ENCODE measurements around the gene PTS. TPM values are rescaled to one million over a fixed set of nuclear protein-coding genes. Genes with fewer than 3 reads are reported as not detected.
A peak's percentile ranks its signal among the peaks of the same experiment; 100 is the strongest.

PTS gene
- total RNA-seq, 2 donors from 2014 or later, result 45.3 to 53.2 TPM

DNA sequence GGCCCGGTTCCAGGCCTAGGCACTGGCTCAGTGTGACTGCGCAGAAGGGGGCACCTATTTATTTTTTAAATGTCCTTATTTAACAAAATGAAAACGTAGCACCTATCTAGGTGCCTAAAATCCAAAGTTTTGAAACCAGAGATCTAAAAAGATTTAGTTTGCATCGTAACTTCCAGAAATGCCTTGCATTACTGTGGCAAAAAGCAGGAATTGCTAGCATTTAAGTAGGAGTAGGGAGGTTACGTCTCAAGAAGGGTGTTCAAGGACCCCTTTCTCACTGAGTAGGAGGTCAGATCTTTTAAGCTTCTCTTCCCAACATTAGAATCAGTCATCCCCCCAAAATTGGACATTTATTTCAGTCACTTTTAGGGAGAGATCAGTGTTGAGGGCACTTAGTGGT lies 42.2 kb downstream of the PTS start:
- Histone ChIP-seq H3K27me3 (ENCODE audit: control insufficient read depth, insufficient read depth, low read length, poor library complexity, severe bottlenecking) (no peaks in the 10 kb centered on the region), H3K9ac (ENCODE audit: extremely low read depth, low read length, poor library complexity, severe bottlenecking) (no peak overlapping the region), H3K36me3 (ENCODE audit: control insufficient read depth, insufficient read depth, low read length) (no peaks in the 10 kb centered on the region), H3K9me3 (ENCODE audit: control insufficient read depth, low read length) (no peaks in the 10 kb centered on the region), H3K4me1 (ENCODE audit: control insufficient read depth, insufficient read depth, low read length) (no peaks in the 10 kb centered on the region), H3K4me3 (ENCODE audit: low read length) (no peak overlapping the region), H3K27ac (ENCODE audit: low read depth, low read length) (no peak overlapping the region)
- 78 to 100% methylated on average over 2 to 5 of the region's 5 CpGs for WGBS, 2 experiments (ENCODE audit: insufficient coverage in 1 of 2, insufficient read length in 1 of 2)
- Mint-ChIP-seq H3K36me3 (ENCODE audit: low read depth) (no peaks in the 10 kb centered on the region), H3K4me1 (peaks cover 4% of the 10 kb centered on the region), H3K4me3 (no peak overlapping the region), H3K9me3 (no peaks in the 10 kb centered on the region), H3K27ac (no peak overlapping the region), H3K27me3 (ENCODE audit: insufficient read depth) (peaks cover 5% of the 10 kb centered on the region)
- no peak for DNase-seq
- TF ChIP-seq, protein P1, sequence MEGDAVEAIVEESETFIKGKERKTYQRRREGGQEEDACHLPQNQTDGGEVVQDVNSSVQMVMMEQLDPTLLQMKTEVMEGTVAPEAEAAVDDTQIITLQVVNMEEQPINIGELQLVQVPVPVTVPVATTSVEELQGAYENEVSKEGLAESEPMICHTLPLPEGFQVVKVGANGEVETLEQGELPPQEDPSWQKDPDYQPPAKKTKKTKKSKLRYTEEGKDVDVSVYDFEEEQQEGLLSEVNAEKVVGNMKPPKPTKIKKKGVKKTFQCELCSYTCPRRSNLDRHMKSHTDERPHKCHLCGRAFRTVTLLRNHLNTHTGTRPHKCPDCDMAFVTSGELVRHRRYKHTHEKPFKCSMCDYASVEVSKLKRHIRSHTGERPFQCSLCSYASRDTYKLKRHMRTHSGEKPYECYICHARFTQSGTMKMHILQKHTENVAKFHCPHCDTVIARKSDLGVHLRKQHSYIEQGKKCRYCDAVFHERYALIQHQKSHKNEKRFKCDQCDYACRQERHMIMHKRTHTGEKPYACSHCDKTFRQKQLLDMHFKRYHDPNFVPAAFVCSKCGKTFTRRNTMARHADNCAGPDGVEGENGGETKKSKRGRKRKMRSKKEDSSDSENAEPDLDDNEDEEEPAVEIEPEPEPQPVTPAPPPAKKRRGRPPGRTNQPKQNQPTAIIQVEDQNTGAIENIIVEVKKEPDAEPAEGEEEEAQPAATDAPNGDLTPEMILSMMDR (conservative IDR thresholded peaks at IDR 0.05), result no peak

DNA sequence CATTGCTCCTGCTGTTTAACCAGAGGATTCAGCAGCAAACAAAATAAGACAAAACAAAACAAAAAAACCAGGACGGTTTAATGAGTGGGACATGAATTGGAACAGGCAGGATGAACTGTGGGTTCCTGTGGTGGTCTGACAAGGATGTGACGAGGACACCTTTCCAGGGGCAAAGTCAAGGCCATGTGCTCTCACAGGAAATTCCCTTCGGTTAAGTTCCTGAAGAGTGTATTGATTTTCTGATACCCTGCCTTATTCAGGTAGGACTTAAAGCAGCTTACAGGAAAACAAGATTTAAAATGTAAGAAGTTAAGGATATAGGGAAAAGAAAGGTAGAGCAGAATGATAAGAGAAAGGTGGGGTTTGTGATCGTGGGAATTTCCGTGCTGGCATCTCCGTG lies 42.9 kb downstream of the PTS start:
- H3K27ac ChIP-seq (ENCODE audit: low read depth, low read length), result no peak overlapping the region
- Mint-ChIP-seq H3K4me3 (no peak overlapping the region), H3K27ac (no peak overlapping the region)

DNA sequence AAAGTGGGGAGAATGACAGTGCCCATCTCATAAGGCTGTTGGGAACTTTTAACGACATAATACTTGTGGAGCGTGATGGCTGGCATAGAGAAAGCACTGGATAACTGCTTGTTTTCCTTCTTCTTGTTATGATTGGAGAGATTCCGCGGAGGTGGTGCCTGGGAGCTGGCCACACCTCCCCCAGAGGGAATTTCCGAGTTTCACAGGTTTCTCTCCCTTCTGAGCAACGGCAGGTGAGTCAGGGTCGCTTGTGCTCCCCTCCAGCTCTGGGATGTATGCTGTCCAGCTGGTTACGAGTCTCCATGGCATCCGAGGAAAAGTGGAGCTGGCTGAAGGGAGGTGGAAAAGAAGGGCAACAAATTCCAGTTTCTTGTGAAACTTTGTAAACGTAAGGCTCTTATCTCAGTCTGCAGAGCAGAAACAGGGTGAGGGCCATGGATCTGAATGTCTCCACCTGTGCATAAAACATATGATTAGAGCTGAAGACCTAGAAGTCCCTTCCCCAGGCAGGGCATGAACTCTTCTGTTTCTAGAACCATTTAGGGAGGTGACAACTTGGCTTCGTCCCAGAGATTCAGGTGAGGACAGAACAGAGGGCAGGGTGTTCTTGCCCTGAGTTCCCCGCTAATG lies 44.4 kb downstream of the PTS start:
- Histone ChIP-seq H3K9ac (ENCODE audit: extremely low read depth, low read length, poor library complexity, severe bottlenecking) (no peak overlapping the region), H3K36me3 (ENCODE audit: control insufficient read depth, insufficient read depth, low read length) (no peaks in the 10 kb centered on the region), H3K4me1 (ENCODE audit: control insufficient read depth, insufficient read depth, low read length) (no peaks in the 10 kb centered on the region), H3K9me3 (ENCODE audit: control insufficient read depth, low read length) (no peaks in the 10 kb centered on the region), H3K27me3 (ENCODE audit: control insufficient read depth, insufficient read depth, low read length, poor library complexity, severe bottlenecking) (no peaks in the 10 kb centered on the region), H3K27ac (ENCODE audit: low read depth, low read length) (no peak overlapping the region), H3K4me3 (ENCODE audit: low read length) (no peak overlapping the region)
- peak; percentile 63 for DNase-seq
- Mint-ChIP-seq H3K9me3 (no peaks in the 10 kb centered on the region), H3K4me3 (no peak overlapping the region), H3K27me3 (ENCODE audit: insufficient read depth) (peaks cover 5% of the 10 kb centered on the region), H3K36me3 (ENCODE audit: low read depth) (no peaks in the 10 kb centered on the region), H3K4me1 (peaks cover 4% of the 10 kb centered on the region), H3K27ac (no peak overlapping the region)
- 68 to 77% methylated on average over 8 to 12 of the region's 12 CpGs for WGBS, 2 experiments (ENCODE audit: insufficient coverage in 1 of 2, insufficient read length in 1 of 2)
- TF ChIP-seq, protein P1 (conservative IDR thresholded peaks at IDR 0.05), result no peak

More for the DNA sequence above, 42.9 kb downstream of the PTS start:
- H3K9me3 Mint-ChIP-seq, result no peaks in the 10 kb centered on the region
- Histone ChIP-seq H3K27me3 (ENCODE audit: control insufficient read depth, insufficient read depth, low read length, poor library complexity, severe bottlenecking) (no peaks in the 10 kb centered on the region), H3K36me3 (ENCODE audit: control insufficient read depth, insufficient read depth, low read length) (no peaks in the 10 kb centered on the region), H3K9me3 (ENCODE audit: control insufficient read depth, low read length) (no peaks in the 10 kb centered on the region), H3K4me1 (ENCODE audit: control insufficient read depth, insufficient read depth, low read length) (no peaks in the 10 kb centered on the region), H3K9ac (ENCODE audit: extremely low read depth, low read length, poor library complexity, severe bottlenecking) (no peak overlapping the region), H3K4me3 (ENCODE audit: low read length) (no peak overlapping the region)
- WGBS, 2 experiments (ENCODE audit: insufficient coverage in 1 of 2, insufficient read length in 1 of 2), result 76 to 77% methylated on average over 3 to 6 of the region's 6 CpGs
- peaks cover 4% of the 10 kb centered on the region for H3K4me1 Mint-ChIP-seq
- no peaks in the 10 kb centered on the region for H3K36me3 Mint-ChIP-seq (ENCODE audit: low read depth)
- TF ChIP-seq, protein P1 (conservative IDR thresholded peaks at IDR 0.05), result no peak
- no peak for DNase-seq
- H3K27me3 Mint-ChIP-seq (ENCODE audit: insufficient read depth), result peaks cover 5% of the 10 kb centered on the region

All from endodermal cell (in vitro differentiated cells).